Thymus (tissue), 11 donors: ENCODE data around the gene RPL3. TPM values are rescaled to one million over a fixed set of nuclear protein-coding genes. Genes with fewer than 3 reads are reported as not detected.
A peak's percentile ranks its signal among the peaks of the same experiment; 100 is the strongest.
"Not testable (repeated sequence)": the region's sequence is repeated elsewhere in the genome, so short reads cannot be mapped to it uniquely, and the experiment has no call there.

Experiments
- DNase-seq, 9 donors: peaks; one replicate each; pipeline ENCODE4 v3.0.0-alpha.2; 2013; ENCODE audit warnings: low spot score in 9 of 9, low read depth in 6 of 9, missing footprints in 1 of 9
- H3K27ac ChIP-seq, 2 donors: one replicate each; pipeline ENCODE4 v1.5.1; 2013; ENCODE audit warnings: control low read depth in 1 of 2, low read depth in 1 of 2, low read length in 1 of 2, mild to moderate bottlenecking in 1 of 2, moderate library complexity in 1 of 2
- H3K27me3 ChIP-seq, 2 donors: one replicate each; pipeline ENCODE4 v1.5.1; 2013; ENCODE audit warnings: low read length in 1 of 2; ENCODE audit not compliant: control insufficient read depth in 2 of 2, insufficient read depth in 1 of 2
- H3K36me3 ChIP-seq, 2 donors: one replicate each; pipeline ENCODE4 v1.5.1; 2013; ENCODE audit warnings: low read length in 1 of 2, mild to moderate bottlenecking in 1 of 2, moderate library complexity in 1 of 2; ENCODE audit not compliant: control insufficient read depth in 2 of 2, insufficient read depth in 2 of 2
- H3K4me1 ChIP-seq, 2 donors: one replicate each; pipeline ENCODE4 v1.5.1; 2013; ENCODE audit warnings: low read length in 2 of 2; ENCODE audit not compliant: control insufficient read depth in 2 of 2, insufficient read depth in 2 of 2
- H3K4me3 ChIP-seq, 2 donors: one replicate each; pipeline ENCODE4 v1.5.1; 2013; ENCODE audit warnings: low read length in 2 of 2, control low read depth in 1 of 2, mild to moderate bottlenecking in 1 of 2
- H3K9me3 ChIP-seq, 2 donors: one replicate each; pipeline ENCODE4 v1.5.1; 2013; ENCODE audit warnings: low read length in 1 of 2, mild to moderate bottlenecking in 1 of 2; ENCODE audit not compliant: control insufficient read depth in 2 of 2, insufficient read depth in 1 of 2
- WGBS: extraction: QIAGEN DNeasy Blood & Tissue Kit; methylation state at CpG from one replicate; pipeline ENCODE4 v1.1.7; 2013; 5-methylcytosine and 5-hydroxymethylcytosine counted together
- polyA plus RNA-seq: library from polyadenylated mRNA; stranded (reverse); fragments of 200-250 nt; gene quantifications from one replicate; pipeline ENCODE4 v1.2.3, GENCODE V29; 2013
- total RNA-seq: library from RNA; stranded (reverse); fragments of 120-200 nt; gene quantifications from one replicate; pipeline ENCODE4 v1.2.4, GENCODE V29; 2013
- donor health status: healthy.

RPL3 gene
- total and polyA plus RNA-seq, 2 donors, result 1,863 to 2,946 TPM

DNA sequence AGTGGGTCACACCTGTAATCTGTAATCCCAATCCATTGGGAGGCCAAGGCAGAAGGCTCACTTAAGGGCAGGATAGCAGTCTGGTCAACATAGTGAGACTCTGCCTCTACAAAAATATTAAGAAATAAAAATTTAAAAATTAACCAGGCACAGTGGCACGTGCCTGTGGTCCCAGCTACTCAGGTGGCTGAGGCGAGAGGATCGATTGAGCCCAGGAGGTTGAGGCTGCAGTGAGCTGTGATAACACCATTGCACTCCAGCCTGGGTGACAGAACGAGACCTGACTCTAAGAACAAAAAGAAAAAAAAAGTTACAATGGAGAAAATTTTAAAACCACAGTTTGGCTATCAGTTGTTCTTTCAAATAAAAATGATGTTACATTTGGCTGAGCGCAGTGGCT is 17.0 kb upstream of the RPL3 start:
- Histone ChIP-seq H3K9me3 (no peaks in the 10 kb centered on the region), H3K4me1 (peaks cover under 1 to 14% of the 10 kb centered on the region in 2 donors), H3K27me3 (peaks cover 0 to 3% of the 10 kb centered on the region in 2 donors), H3K36me3 (no peaks in the 10 kb centered on the region), H3K27ac (no peak overlapping the region), H3K4me3 (no peak overlapping the region)
- 96% methylated on average over 5 of the region's 5 CpGs for WGBS
- no peak for DNase-seq

DNA sequence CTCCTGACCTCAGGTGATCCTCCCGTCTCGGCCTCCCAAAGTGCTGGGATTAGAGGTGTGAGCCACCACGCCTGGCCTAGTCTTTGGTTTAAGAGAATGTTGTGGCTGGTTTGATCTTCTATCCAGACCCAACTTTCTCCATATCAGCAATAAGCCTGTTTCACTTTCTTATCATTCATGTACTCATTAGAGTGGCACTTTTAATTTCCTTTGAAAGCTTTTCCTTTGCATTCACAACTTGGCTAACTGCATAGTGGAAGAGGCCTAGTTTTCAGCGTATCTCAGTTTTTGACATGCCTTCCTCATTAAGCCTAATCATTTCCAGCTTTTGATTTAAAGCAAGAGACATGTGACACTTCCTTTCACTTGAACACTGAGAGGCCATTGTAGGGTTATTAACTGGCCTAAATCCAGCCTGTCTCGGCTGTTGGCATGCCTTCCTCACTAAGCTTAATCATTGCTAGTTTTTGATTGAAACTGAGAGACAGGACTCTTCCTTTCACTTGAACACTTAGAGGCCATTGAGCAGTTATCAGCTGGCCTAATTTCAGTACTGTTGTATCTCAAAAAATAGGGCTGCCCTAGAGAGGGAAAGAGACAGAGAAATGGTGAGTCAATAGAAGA is 13.1 kb upstream of the RPL3 start:
- Histone ChIP-seq H3K4me3 (no peak overlapping the region), H3K36me3 (no peaks in the 10 kb centered on the region), H3K27ac (peak overlapping the region in 1 of 2 donors; percentile 1), H3K27me3 (no peaks in the 10 kb centered on the region), H3K4me1 (peaks cover 9 to 23% of the 10 kb centered on the region in 2 donors), H3K9me3 (no peaks in the 10 kb centered on the region)
- WGBS, result 88% methylated on average over 5 of the region's 5 CpGs
- no peak for DNase-seq

DNA sequence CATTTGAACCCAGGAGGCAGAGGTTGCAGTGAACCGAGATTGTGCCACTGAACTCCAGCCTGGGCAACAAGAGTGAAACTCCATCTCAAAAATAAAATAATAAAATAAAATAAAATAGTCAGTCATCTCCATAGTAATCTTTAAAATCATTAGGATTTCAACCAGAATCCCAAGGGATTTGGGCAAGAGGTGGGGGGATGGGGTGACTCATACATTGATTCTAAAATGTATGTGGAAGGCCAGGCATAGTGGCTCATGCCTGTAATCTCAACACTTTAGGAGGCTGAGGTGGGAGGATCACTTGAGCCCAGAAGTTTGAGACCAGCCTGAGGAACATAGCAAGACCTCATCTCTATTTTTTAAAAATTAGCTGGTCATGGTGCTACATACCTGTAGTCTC is 11.1 kb upstream of the RPL3 start:
- not testable (repeated sequence) for H3K27ac ChIP-seq, H3K9me3 ChIP-seq, DNase-seq, H3K4me3 ChIP-seq, H3K27me3 ChIP-seq, H3K36me3 ChIP-seq
- H3K4me1 ChIP-seq, result peaks cover 9 to 23% of the 10 kb centered on the region in 2 donors
- 96% methylated on average over 1 of the region's 1 CpG for WGBS

DNA sequence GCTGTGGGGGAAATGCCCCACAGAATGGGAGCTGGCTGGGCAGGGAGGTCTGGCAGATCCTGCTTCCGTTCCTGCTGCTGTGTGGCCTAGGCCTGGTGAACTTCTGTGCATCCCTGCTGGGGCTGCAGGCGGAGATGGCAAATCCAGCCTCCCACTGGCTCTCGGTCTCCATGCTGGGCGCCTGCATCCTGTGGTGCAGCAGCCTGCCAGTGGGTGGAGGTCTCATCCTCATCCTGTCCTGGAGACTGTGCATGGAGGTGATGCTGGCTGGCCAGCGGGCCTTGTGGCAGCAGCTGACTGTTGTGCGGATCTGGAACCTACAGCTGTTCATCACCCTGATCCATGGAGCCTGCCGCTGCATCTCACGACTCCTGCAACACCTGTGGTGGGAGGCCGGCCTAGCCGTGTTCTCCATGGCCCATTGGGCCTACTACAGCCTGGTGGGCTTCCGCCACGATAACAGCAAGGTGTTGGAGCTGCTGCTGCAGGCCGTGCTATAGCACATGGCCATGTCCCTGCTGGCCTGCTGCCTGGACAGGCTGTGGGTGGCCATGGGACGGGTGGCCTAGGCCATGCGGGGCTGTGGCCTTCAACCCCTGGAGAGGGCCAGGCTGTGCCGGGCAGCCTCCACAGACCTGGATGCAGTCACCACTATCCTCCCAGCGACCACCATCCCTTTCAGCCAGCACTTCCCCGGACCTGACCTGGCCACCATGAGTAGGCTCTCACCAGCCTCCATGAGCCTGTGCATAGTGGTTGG is 8.8 kb upstream of the RPL3 start:
- no peak for DNase-seq
- Histone ChIP-seq H3K27me3 (no peaks in the 10 kb centered on the region), H3K4me1 (peaks cover 9 to 23% of the 10 kb centered on the region in 2 donors), H3K36me3 (no peaks in the 10 kb centered on the region), H3K9me3 (no peaks in the 10 kb centered on the region), H3K4me3 (no peak overlapping the region), H3K27ac (no peak overlapping the region)
- 98% methylated on average over 18 of the region's 18 CpGs for whole genome bisulfite sequencing

DNA sequence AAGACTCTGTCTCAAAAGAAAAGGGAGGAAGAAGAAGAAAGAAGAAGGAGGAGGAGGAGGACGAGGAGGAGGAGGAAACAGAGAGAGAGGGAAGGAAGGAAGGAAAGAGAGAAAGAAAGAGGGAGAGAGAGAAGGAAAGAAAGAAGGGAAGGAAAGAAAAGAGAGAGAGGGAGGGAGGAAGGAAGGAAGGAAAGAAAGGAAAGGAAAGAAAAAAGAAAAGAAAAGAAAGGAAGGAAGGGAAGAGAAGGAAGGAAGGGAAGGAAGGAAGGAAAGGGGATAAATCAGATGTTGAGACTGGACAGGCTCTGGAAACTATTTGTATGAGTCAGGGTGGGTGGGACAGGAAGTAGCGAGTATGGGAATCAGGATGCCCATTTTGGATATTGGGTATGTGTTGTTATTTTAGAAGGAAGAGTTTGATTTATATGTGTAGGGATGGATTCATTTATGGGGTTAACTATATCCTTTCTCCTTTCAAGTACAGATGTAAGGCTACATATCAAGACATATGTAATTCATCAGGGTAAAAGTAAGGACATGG is 6.0 kb upstream of the RPL3 start:
- Histone ChIP-seq H3K4me3 (no peak overlapping the region), H3K4me1 (peaks cover 0 to 2% of the 10 kb centered on the region in 2 donors), H3K36me3 (no peaks in the 10 kb centered on the region), H3K9me3 (no peaks in the 10 kb centered on the region), H3K27ac (no peak overlapping the region), H3K27me3 (no peaks in the 10 kb centered on the region)
- WGBS, result 88% methylated on average over 2 of the region's 2 CpGs
- DNase-seq, result no peak

DNA sequence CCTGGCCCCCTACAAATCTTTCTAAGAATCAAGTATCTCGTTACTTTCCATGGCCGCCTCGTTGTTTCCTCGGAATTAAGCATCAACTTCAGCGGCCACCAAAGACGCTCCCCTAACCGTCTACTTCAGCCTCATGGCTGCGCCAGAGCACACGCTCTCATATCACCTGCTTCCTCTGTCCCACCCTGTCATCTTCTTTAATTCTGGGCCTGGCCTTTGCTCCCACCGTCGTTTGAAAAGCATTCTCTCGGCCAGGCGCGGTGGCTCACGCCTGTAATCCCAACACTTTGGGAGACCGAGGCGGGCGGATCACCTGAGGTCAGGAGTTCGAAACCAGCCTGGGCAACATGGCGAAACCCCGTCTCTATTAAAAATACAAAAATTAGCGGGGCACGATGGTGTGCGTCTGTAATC is 1.2 kb upstream of the RPL3 start:
- DNase-seq, H3K9me3 ChIP-seq, H3K27ac ChIP-seq, H3K27me3 ChIP-seq: not testable (repeated sequence)
- peaks cover 0 to 35% of the 10 kb centered on the region in 2 donors for H3K4me1 ChIP-seq
- 92% methylated on average over 24 of the region's 24 CpGs for WGBS
- H3K36me3 ChIP-seq, result peaks cover 26 to 28% of the 10 kb centered on the region in 2 donors
- peak overlapping the region; percentile 60 to 75 for H3K4me3 ChIP-seq

DNA sequence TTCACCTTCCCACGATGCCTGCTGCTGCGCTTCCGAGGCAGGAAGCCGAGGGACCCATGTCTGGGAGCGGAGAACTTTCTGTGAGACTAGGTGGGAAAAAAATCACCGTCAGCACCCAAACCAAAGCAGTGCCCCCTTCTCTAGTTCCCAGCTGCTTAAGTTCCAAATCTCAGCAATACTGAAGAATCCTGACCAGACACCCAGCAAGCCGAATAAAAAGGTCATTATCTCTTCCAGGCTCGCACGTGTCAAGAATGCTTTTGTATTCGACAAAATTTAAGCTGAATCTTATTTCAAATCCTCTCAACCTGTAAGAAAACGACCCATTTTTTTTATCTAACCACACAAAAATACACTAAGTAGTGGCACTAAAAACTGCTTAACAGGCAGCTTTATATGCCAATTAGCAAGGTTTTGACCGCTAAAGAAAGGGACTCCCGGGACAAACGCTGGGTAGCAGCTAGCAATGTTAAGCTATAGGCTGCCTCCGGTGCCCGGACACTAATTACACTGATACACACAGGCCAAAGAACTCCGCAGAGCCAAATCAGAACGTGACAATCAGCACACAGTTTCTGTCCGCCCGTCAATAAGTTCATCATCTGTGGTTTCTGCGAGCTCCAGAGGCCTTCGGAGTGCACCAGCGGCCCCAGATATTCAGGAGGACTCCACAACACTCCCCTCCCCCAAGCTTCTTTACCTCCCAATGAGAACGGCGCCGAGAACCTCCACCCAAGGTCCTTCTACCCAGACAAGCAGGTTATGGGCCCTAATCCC is 728 bp downstream of the RPL3 start:
- H3K4me3 ChIP-seq, result peak overlapping the region; percentile 70 to 75
- peaks cover 0 to 5% of the 10 kb centered on the region in 2 donors for H3K9me3 ChIP-seq
- no peaks in the 10 kb centered on the region for H3K27me3 ChIP-seq
- DNase-seq, result no peak
- H3K27ac ChIP-seq, result peak overlapping the region; percentile 88 to 100
- H3K4me1 ChIP-seq, result peaks cover 0 to 39% of the 10 kb centered on the region in 2 donors
- WGBS, result 13% methylated on average over 26 of the region's 26 CpGs
- peaks cover 45 to 48% of the 10 kb centered on the region in 2 donors for H3K36me3 ChIP-seq

DNA sequence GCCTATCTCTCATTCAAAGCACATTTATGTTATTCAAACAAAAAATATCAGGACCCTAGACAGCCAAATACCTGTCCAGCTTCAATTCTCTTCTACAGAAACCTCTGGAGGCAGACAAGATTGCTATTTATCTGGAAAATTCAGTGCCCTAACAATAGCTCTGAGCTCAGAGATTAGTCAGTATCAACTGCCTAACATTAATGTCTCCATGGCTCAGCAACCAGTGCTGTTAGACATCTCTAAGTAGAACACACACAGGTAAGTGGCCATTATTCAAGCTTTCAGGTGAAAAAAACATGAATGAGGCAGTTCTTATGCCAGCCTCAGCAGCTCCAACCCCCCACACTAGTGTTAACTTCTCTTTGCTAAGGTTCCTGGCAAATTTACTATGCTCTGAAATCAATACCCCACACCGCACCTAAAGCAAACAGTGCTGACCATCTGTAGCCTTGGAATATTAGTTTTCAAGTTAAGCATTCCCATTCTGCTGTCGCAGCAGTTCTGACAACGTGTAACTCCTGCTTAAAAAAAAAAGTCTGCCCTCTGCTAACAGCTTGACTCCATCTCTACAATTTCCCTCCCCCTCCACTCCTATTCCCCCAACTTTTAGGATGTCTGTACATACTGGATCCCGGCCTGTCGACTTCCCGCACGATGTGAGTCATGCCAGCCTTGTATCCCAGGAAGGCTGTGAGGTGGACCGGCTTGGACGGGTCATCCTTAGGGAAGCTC is 1.5 kb downstream of the RPL3 start:
- Histone ChIP-seq H3K27me3 (no peaks in the 10 kb centered on the region), H3K27ac (peak overlapping the region in 1 of 2 donors; percentile 100), H3K4me1 (peaks cover 0 to 39% of the 10 kb centered on the region in 2 donors), H3K36me3 (peaks cover 53 to 55% of the 10 kb centered on the region in 2 donors), H3K9me3 (peaks cover 0 to 5% of the 10 kb centered on the region in 2 donors), H3K4me3 (peak overlapping the region; percentile 70 to 75)
- no peak for DNase-seq
- 66% methylated on average over 9 of the region's 9 CpGs for WGBS
